HFFc6 (cell line): ENCODE results near the gene MIS12. TPM values are rescaled to one million over a fixed set of nuclear protein-coding genes. Genes with fewer than 3 reads are reported as not detected.
A peak's percentile ranks its signal among the peaks of the same experiment; 100 is the strongest.

Source experiments
- DNase-seq: peaks from one replicate; pipeline ENCODE4 v3.0.0-alpha.2; 2018
- H3K27ac Mint-ChIP-seq: 2 replicates; pipeline ENCODE4 v1.8.0; 2020; ENCODE audit warnings: mild to moderate bottlenecking, mixed read lengths
- H3K27me3 Mint-ChIP-seq: 2 replicates; pipeline ENCODE4 v1.8.0; 2021; ENCODE audit warnings: mild to moderate bottlenecking, moderate library complexity, mixed read lengths; ENCODE audit not compliant: insufficient read depth
- H3K36me3 Mint-ChIP-seq: 2 replicates; pipeline ENCODE4 v1.8.0; 2021; ENCODE audit warnings: low read depth, mixed read lengths
- H3K4me1 Mint-ChIP-seq: 2 replicates; pipeline ENCODE4 v1.8.0; 2020; ENCODE audit warnings: low read depth, mixed read lengths
- H3K4me3 Mint-ChIP-seq: 2 replicates; pipeline ENCODE4 v1.8.0; 2020; ENCODE audit warnings: mild to moderate bottlenecking, moderate library complexity, mixed read lengths
- H3K9me3 Mint-ChIP-seq: 2 replicates; pipeline ENCODE4 v1.8.0; 2020; ENCODE audit warnings: mild to moderate bottlenecking, mixed read lengths
- total RNA-seq, 6 experiments: library from RNA; stranded (reverse); fragmentation: NEBNext Ultra II Directional; extraction: Animal tissue kit (Norgen Biotek cat#: 25700); gene quantifications; 2 replicates in 1 of 6; 3 replicates in 5 of 6; pipeline ENCODE4 v1.2.3, GENCODE V29; 2021
- TF ChIP-seq, protein P1 (sequence below): fragments of 200-600 bp; sonication (generic); IDR thresholded peaks from 2 replicates; pipeline ENCODE4 v1.5.0; 2021; ENCODE audit warnings: antibody characterized with exemption, mild to moderate bottlenecking

Gene MIS12
- total RNA-seq, 6 experiments from 2014 or later, result 7.8 to 10.8 (median 9.5) TPM

DNA sequence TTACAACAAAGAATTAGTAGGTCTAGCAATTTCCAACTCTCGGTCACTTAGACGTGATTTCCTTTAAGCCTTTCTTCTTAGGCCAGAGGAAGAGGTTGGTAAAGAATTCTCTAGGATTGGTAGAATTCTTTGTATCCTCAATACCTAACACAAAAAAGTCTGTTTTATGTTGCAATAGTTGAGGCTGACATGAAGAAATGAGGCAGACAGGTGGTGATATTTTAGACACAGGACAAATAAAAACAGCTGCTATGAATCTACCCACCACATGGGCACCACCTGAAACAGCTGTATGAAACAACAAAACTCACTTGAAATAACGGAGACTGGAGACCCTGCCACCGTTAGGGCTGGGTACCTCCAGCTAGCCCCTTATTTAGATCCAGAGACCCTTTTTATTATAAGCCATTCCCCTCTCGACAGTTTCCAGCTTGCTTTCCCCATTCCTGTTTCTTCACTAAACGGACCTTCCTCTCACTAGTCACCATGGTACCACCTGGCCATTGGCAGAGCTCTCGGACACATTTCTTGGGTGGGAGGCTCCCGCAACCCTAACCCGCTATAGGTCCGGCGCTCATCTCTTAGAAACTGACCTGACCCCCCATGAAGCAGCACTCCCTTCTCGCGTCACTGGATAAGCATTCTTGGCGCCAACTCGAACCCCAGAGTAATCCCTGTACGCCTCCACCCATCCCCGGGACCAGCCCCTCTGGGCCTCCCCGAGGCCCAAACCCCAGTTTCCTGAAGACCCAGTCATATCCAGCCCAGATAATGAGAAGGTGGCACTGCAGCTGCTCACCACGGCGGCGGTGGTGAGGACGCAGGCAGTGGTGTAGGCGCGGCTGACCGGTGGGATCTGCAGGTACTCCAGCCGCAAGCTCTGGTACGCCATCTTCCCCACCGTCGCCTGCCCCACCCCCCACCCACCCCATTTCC, 828 bp upstream of the MIS12 start, which contains the start of gene DERL2:
Gene DERL2, minus strand, starts transcription at position 909 of the 936 bp plus-strand sequence. Its CDS starts 17 bp downstream, at position 892.
- H3K4me3 Mint-ChIP-seq, result peak within 1 kb of the TSS; percentile 97
- peaks cover 2% of the 10 kb centered on the region for H3K27me3 Mint-ChIP-seq
- TF ChIP-seq, protein P1, sequence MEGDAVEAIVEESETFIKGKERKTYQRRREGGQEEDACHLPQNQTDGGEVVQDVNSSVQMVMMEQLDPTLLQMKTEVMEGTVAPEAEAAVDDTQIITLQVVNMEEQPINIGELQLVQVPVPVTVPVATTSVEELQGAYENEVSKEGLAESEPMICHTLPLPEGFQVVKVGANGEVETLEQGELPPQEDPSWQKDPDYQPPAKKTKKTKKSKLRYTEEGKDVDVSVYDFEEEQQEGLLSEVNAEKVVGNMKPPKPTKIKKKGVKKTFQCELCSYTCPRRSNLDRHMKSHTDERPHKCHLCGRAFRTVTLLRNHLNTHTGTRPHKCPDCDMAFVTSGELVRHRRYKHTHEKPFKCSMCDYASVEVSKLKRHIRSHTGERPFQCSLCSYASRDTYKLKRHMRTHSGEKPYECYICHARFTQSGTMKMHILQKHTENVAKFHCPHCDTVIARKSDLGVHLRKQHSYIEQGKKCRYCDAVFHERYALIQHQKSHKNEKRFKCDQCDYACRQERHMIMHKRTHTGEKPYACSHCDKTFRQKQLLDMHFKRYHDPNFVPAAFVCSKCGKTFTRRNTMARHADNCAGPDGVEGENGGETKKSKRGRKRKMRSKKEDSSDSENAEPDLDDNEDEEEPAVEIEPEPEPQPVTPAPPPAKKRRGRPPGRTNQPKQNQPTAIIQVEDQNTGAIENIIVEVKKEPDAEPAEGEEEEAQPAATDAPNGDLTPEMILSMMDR, result peak; percentile 20
- peaks cover 69% of the 10 kb centered on the region for H3K36me3 Mint-ChIP-seq
- peak; percentile 16 for DNase-seq
- H3K27ac Mint-ChIP-seq, result peak within 1 kb of the TSS; percentile 95
- H3K9me3 Mint-ChIP-seq, result peaks cover 13% of the 10 kb centered on the region
- H3K4me1 Mint-ChIP-seq, result peaks cover 40% of the 10 kb centered on the region

DNA sequence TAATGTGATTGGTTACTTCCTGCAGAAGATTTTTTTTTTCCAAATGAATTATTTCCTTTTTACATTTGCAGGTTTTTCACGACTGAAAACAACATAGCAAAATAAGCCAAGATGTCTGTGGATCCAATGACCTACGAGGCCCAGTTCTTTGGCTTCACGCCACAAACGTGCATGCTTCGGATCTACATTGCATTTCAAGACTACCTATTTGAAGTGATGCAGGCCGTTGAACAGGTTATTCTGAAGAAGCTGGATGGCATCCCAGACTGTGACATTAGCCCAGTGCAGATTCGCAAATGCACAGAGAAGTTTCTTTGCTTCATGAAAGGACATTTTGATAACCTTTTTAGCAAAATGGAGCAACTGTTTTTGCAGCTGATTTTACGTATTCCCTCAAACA, 2.4 kb downstream of the MIS12 start:
- H3K27me3 Mint-ChIP-seq, result peaks cover 2% of the 10 kb centered on the region
- DNase-seq, result no peak
- H3K9me3 Mint-ChIP-seq, result peaks cover 23% of the 10 kb centered on the region
- H3K27ac Mint-ChIP-seq, result no peak overlapping the region
- no peak overlapping the region for H3K4me3 Mint-ChIP-seq
- TF ChIP-seq, protein P1, result no peak
- peaks cover 66% of the 10 kb centered on the region for H3K36me3 Mint-ChIP-seq
- H3K4me1 Mint-ChIP-seq, result peaks cover 34% of the 10 kb centered on the region

DNA sequence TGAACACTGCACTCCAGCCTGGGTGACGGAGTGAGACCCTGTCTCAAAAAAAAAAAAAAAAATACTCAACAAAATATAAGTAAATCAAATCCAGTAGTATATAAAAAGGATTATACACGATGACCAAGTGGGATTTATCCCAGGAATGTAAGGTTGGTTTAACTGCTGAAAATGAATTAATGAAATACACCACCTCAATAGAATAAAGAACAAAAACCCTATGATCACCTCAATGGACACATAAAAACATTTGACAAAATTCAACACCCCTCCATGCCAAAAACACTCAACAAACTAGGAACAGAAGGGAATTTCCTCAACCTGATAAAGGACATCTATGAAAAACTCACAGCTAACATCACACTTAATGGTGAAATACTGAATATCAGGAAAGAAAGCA, 6.6 kb downstream of the MIS12 start:
- H3K27ac Mint-ChIP-seq, result no peak overlapping the region
- TF ChIP-seq, protein P1, result no peak
- DNase-seq, result no peak
- H3K27me3 Mint-ChIP-seq, result no peaks in the 10 kb centered on the region
- peaks cover 27% of the 10 kb centered on the region for H3K9me3 Mint-ChIP-seq
- peaks cover 56% of the 10 kb centered on the region for H3K36me3 Mint-ChIP-seq
- no peak overlapping the region for H3K4me3 Mint-ChIP-seq
- H3K4me1 Mint-ChIP-seq, result peaks cover 5% of the 10 kb centered on the region

DNA sequence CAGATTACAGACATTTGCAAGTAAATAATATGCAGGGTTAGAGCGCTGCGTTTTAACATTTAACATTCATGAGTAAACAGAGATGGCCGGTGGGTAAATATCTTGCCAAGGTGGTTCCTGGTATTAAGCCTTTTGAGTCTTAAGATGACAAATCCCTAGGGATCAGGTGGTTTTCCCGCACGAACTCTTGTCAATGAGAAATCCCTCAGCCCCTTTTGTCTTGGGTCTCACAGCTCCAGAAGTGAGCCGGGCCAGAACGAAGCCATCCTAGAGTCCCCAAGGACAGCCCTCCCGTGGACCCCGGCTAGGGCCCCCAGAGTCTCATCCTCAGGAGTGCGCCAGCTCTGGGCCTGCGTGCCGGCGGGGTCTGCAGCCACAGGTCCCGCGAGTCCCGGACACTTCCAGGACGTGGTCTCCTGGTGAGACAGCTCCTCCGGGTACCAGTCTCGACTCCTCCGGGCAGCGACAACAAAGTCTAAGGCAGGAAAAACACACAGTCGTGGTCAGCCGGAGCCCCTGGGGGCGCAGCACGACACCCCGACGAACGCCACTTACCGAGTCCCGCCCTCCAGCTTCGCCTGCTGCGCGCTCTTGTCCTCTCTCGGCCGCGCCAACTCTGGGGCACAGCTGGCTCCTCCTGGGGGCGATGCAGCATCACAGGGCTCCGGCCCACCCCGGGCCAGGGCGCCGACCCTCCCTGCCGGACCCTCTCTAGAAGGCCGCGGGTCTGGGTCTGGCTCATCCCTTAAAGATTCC, 13.3 kb downstream of the MIS12 start:
- no peaks in the 10 kb centered on the region for H3K27me3 Mint-ChIP-seq
- H3K4me1 Mint-ChIP-seq, result peaks cover 24% of the 10 kb centered on the region
- peak overlapping the region; percentile 98 for H3K4me3 Mint-ChIP-seq
- DNase-seq, result no peak
- TF ChIP-seq, protein P1, result no peak
- peaks cover 26% of the 10 kb centered on the region for H3K36me3 Mint-ChIP-seq
- peaks cover 3% of the 10 kb centered on the region for H3K9me3 Mint-ChIP-seq
- peak overlapping the region; percentile 74 for H3K27ac Mint-ChIP-seq

DNA sequence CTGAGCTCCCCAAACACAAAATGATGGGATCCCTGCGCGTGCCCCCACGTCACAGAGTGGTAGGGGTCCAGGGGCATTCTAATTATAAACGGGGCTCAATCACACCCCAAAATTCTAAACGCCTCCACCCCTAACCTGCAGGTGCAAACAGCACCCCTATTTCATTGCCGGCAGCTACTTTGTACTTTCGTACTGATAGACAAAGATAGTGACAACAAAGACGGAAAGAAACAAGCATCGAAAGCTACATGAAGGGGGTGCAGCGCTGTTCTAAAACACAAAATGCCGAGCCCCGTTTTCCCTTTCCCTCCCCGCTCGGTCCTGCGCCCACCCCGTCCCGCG, 13.9 kb downstream of the MIS12 start:
- TF ChIP-seq, protein P1, result no peak
- Mint-ChIP-seq H3K27ac (peak overlapping the region; percentile 74), H3K4me1 (peaks cover 24% of the 10 kb centered on the region), H3K4me3 (peak overlapping the region; percentile 98), H3K36me3 (peaks cover 26% of the 10 kb centered on the region), H3K27me3 (no peaks in the 10 kb centered on the region; the same call in 1 of the 2 replicates), H3K9me3 (no peaks in the 10 kb centered on the region; the same call in 1 of the 2 replicates)
- DNase-seq, result no peak
